Right lung (tissue), 10 donors: Measurements from ENCODE around the gene OR1L4. TPM values are rescaled to one million over a fixed set of nuclear protein-coding genes. Genes with fewer than 3 reads are reported as not detected.

ENCODE experiments used
- DNase-seq, 2 donors: peaks; one replicate each; pipeline ENCODE4 v3.0.0-alpha.2; 2013
- long read RNA-seq, 8 donors: transcript quantifications; one replicate each; lab custom pipeline, GENCODE V29; 2026
- polyA plus RNA-seq, 5 donors: library from polyadenylated mRNA; unstranded; fragments of 120-200 nt; gene quantifications; one replicate each; pipeline versions ENCODE4 v1.2.1 to v1.2.3, GENCODE V29; 2013; ENCODE audit warnings: inconsistent platforms in 1 of 5, low replicate concordance in 1 of 5; ENCODE audit not compliant: insufficient read length in 5 of 5, insufficient read depth in 1 of 5

The OR1L4 gene, protein sequence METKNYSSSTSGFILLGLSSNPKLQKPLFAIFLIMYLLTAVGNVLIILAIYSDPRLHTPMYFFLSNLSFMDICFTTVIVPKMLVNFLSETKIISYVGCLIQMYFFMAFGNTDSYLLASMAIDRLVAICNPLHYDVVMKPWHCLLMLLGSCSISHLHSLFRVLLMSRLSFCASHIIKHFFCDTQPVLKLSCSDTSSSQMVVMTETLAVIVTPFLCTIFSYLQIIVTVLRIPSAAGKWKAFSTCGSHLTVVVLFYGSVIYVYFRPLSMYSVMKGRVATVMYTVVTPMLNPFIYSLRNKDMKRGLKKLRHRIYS
- polyA plus RNA-seq, result not detected
- long read RNA-seq, donor 1, result 0 reads
- long read RNA-seq, donor 2, result 0 reads
- long read RNA-seq, donor 3, result 0 reads
- long read RNA-seq, donor 4, result 0 reads
- long read RNA-seq, donor 5, result 0 reads
- long read RNA-seq, donor 6, result 0 reads
- long read RNA-seq, donor 7, result 0 reads
- long read RNA-seq, donor 8, result 0 reads

DNA sequence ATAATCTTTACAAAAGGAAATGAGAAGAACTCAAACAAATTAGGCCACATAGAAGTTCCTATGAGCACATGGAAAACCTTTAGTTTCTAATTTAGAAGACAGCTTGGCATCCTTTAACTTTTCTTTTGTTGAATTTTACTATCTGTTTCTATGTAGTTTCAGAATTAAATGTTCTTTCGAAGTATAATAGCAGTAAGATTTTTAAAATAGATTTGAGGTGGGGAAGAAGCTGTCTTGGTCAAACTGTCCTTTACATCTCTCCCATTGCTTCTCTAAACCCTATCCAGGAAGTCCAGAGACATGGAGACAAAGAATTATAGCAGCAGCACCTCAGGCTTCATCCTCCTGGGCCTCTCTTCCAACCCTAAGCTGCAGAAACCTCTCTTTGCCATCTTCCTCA is at the start of gene OR1L4:
Gene OR1L4, plus strand, starts transcription at position 301 of the 400 bp plus-strand sequence. Its CDS starts 0 bp downstream, at position 301.
- no peak for DNase-seq

DNA sequence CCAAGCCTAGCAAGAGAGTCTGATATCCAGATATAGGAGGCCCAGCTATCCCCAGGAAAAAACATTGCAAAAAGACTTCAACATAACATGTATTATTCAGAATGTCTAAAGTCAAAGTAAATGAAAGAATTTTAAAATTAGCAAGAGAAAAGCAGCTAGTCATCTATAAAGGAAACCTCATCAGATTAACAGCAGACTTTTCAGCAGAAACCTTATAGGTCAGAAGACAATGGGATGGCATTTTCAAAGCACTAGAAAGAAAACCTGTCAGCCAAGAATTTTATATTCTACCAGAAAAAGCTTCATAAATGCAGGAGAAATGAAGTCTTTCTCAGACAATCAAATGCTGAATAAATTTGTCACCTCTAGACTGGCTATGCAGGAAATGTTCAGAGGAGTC is 38.9 kb upstream of the OR1L4 start:
- DNase-seq, result no peak

DNA sequence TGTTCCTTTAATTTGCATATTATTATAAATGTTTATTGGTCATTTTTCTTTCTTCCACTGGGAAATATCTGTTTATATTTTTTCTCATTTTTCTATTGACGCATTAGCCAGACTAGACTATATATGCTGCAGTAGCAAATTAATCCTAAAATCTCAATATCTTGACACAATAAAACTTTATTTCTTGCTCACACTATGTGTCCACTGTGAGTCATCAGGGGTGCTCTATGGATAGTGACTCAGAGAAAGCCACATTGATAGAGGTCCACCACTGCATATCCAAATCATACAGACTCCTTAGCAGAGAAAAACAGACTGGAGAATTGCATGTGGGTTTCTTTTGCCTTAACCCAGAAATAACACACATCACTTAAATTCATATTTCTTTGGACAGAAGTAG is 28.1 kb upstream of the OR1L4 start:
- no peak for DNase-seq

DNA sequence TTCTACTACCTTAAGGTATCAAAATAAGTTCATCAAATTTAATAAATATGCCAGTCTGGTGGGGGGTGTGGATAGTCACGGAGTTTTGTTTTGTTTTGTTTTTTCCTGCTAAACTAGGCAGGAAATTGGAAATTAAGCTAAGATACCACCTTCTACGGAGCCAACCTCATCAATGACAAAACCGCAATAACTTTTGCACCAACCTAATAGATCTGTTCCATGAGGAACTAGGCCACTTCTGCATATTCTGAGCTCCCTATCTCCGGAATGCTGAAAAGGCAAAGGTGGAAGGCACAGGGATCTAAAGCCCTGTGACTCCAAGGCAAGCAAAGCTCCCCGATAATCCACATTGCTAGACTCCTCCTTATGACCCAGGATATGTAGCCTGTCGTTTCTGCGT is 5.8 kb upstream of the OR1L4 start:
- no peak for DNase-seq

DNA sequence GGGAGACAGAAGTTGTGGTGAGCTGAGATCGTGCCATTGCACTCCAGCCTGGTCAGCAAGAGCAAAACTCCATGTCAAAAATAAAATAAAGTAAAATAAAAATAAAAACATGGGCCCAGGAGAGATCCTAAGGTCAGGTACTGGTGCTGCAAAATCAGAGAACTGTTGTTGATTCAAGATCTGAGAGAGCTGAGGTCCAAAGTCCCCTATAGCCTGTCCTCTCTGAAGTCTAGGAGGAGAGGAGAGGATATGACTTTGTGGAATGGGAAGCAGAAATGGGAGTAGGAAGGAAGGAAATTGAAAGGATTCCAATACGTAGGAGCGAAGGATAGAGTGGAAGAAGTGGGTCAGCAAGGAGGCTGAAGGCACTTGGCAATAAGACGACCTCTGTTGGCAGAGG is 4.6 kb upstream of the OR1L4 start:
- DNase-seq, result no peak

DNA sequence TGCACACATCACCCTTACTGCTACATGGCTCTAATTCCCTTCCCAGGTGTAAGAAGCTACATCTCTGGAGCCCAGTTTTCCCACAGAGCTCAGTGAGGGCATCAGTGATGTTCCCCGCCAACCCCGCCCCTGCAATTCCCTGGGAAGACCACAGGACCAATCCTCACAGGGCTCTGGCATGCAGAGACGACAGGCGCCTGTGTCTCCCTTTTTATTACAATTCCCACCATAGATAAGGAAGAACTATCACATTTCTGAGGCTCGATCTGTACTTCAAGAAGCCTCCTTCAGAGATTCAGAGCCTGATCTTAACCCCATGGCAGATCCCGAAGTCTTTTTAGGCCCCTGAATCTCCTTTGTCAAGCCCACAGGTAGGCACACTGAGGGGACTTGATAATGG is 18.2 kb downstream of the OR1L4 start, which contains the start of gene OR1L6:
Gene OR1L6, plus strand, starts transcription at position 301 of the 400 bp plus-strand sequence. CDS start 7,545 bp downstream, outside the sequence.
- DNase-seq, result no peak

DNA sequence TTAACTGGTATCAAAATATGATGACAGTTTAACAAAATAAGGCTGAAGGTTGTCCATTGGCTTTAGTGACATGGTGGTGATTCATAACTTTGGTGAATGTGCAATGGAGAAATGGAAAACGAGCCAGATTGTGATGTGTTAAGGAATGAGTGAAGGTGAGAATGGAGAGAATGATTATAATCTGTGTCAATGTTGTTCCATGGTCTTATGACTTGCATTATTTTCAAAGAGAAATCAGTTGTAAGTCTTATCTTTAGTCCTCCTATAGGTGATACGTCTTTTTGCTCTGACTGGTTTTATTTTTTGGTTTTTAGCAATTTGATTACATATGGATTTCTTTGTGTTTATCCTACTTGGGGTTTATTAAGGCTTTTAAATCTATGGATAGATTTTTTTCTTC is 31.0 kb downstream of the OR1L4 start:
- no peak for DNase-seq

DNA sequence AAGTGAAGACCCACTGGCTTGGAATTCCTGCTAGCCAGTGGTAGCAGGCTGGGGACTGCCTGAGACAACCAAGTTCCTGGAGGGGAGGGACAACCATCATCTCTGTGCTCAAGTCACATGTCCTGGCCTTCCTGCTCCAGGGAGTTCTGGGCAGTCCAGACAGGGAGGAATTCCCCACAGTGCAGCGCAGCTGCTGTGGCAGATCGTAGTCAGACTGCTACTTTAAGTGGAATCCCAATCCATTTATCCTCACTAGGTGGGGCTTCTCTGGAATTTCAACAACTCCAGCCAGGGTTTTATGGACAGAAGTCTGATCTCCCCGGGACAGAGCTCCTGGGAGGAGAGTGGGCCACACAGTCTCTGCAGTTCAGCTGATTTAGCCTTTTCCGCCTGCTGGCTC is 44.0 kb downstream of the OR1L4 start:
- no peak for DNase-seq

Other genes starting within 250 kb of the OR1L4 start
- not detected for gene OR1J1, start 246.1 kb upstream of the OR1L4 start, polyA plus RNA-seq
- not detected for gene OR1J2, start 213.2 kb upstream of the OR1L4 start, polyA plus RNA-seq
- not detected for gene OR1J4, start 204.8 kb upstream of the OR1L4 start, polyA plus RNA-seq
- gene OR1N1, start 196.7 kb upstream of the OR1L4 start, polyA plus RNA-seq, result not detected
- not detected for gene OR1N2, start 170.9 kb upstream of the OR1L4 start, polyA plus RNA-seq
- gene OR1L8, start 140.6 kb upstream of the OR1L4 start, polyA plus RNA-seq, result under 1 TPM; 0.12 to 0.39 (median 0.28) TPM
- gene OR1Q1, start 109.3 kb upstream of the OR1L4 start, polyA plus RNA-seq, result not detected
- not detected for gene OR1B1, start 66.4 kb upstream of the OR1L4 start, polyA plus RNA-seq
- gene OR1L1, start 62.3 kb upstream of the OR1L4 start, polyA plus RNA-seq, result not detected
- gene OR1L3, start 48.9 kb upstream of the OR1L4 start, polyA plus RNA-seq, result not detected
- not detected for gene OR1L6, start 18.3 kb downstream of the OR1L4 start, polyA plus RNA-seq
- gene OR5C1, start 64.9 kb downstream of the OR1L4 start, polyA plus RNA-seq, result not detected
- not detected for gene OR1K1, start 76.1 kb downstream of the OR1L4 start, polyA plus RNA-seq
- gene PDCL, start 104.6 kb downstream of the OR1L4 start, polyA plus RNA-seq, result 10 to 100 TPM; 35.9 to 48.6 (median 40.2) TPM
- gene RC3H2, start 181.4 kb downstream of the OR1L4 start, polyA plus RNA-seq, result 10 to 100 TPM; 27.6 to 44.1 (median 41.7) TPM
- gene ZBTB6, start 189.3 kb downstream of the OR1L4 start, polyA plus RNA-seq, result 10 to 100 TPM; 11.6 to 19.2 (median 13.8) TPM
- gene ZBTB26, start 207.5 kb downstream of the OR1L4 start, polyA plus RNA-seq, result 10 to 100 TPM; 14.5 to 23.5 (median 20.3) TPM
- gene RABGAP1, start 217.0 kb downstream of the OR1L4 start, polyA plus RNA-seq, result 10 to 100 TPM; 58.5 to 89.0 (median 77.3) TPM